Measurements from ENCODE around the gene MOB3B.

DNA sequence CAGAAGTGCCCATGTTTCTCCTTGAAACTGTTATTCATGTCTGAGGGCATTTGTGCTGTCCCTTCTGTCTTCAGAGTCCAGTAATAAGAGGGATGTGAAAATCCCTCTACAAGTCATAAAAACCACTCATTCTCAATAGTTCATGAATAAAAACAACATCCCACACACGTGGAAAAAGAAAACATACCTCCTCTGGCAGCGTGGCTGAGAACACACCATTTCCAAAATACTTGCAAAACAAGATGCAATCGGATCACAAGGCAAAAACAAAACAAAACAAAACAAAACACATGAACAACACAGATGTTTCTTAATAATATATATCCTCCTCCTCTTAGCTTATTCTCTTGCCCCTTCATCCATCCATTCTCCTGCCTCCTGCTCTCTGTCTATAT lies 161.7 kb downstream of the MOB3B start:
- TF ChIP-seq, protein P1, sequence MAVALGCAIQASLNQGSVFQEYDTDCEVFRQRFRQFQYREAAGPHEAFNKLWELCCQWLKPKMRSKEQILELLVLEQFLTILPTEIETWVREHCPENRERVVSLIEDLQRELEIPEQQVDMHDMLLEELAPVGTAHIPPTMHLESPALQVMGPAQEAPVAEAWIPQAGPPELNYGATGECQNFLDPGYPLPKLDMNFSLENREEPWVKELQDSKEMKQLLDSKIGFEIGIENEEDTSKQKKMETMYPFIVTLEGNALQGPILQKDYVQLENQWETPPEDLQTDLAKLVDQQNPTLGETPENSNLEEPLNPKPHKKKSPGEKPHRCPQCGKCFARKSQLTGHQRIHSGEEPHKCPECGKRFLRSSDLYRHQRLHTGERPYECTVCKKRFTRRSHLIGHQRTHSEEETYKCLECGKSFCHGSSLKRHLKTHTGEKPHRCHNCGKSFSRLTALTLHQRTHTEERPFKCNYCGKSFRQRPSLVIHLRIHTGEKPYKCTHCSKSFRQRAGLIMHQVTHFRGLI (tag by site-specific recombination; IDR thresholded peaks at IDR 0.05): no peak
- TF ChIP-seq, protein P2, sequence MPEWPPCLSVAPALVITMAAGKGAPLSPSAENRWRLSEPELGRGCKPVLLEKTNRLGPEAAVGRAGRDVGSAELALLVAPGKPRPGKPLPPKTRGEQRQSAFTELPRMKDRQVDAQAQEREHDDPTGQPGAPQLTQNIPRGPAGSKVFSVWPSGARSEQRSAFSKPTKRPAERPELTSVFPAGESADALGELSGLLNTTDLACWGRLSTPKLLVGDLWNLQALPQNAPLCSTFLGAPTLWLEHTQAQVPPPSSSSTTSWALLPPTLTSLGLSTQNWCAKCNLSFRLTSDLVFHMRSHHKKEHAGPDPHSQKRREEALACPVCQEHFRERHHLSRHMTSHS (tag by site-specific recombination; IDR thresholded peaks at IDR 0.05): no peak
- TF ChIP-seq, protein P3, sequence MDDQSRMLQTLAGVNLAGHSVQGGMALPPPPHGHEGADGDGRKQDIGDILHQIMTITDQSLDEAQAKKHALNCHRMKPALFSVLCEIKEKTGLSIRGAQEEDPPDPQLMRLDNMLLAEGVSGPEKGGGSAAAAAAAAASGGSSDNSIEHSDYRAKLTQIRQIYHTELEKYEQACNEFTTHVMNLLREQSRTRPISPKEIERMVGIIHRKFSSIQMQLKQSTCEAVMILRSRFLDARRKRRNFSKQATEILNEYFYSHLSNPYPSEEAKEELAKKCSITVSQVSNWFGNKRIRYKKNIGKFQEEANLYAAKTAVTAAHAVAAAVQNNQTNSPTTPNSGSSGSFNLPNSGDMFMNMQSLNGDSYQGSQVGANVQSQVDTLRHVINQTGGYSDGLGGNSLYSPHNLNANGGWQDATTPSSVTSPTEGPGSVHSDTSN (CRISPR knock-in tag; IDR thresholded peaks at IDR 0.05): no peak
- TF ChIP-seq ZNF701 (tag by site-specific recombination; IDR thresholded peaks at IDR 0.05) (no peak), ZNF266 (tag by site-specific recombination; IDR thresholded peaks at IDR 0.05; ENCODE audit: low read depth) (no peak), TCF7L2 (IDR thresholded peaks at IDR 0.05; ENCODE audit: borderline replicate concordance, low read depth, low read length) (no peak)
- TF ChIP-seq, protein P4, sequence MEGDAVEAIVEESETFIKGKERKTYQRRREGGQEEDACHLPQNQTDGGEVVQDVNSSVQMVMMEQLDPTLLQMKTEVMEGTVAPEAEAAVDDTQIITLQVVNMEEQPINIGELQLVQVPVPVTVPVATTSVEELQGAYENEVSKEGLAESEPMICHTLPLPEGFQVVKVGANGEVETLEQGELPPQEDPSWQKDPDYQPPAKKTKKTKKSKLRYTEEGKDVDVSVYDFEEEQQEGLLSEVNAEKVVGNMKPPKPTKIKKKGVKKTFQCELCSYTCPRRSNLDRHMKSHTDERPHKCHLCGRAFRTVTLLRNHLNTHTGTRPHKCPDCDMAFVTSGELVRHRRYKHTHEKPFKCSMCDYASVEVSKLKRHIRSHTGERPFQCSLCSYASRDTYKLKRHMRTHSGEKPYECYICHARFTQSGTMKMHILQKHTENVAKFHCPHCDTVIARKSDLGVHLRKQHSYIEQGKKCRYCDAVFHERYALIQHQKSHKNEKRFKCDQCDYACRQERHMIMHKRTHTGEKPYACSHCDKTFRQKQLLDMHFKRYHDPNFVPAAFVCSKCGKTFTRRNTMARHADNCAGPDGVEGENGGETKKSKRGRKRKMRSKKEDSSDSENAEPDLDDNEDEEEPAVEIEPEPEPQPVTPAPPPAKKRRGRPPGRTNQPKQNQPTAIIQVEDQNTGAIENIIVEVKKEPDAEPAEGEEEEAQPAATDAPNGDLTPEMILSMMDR (tag by site-specific recombination; IDR thresholded peaks at IDR 0.05): no peak
- TF ChIP-seq, protein P5, sequence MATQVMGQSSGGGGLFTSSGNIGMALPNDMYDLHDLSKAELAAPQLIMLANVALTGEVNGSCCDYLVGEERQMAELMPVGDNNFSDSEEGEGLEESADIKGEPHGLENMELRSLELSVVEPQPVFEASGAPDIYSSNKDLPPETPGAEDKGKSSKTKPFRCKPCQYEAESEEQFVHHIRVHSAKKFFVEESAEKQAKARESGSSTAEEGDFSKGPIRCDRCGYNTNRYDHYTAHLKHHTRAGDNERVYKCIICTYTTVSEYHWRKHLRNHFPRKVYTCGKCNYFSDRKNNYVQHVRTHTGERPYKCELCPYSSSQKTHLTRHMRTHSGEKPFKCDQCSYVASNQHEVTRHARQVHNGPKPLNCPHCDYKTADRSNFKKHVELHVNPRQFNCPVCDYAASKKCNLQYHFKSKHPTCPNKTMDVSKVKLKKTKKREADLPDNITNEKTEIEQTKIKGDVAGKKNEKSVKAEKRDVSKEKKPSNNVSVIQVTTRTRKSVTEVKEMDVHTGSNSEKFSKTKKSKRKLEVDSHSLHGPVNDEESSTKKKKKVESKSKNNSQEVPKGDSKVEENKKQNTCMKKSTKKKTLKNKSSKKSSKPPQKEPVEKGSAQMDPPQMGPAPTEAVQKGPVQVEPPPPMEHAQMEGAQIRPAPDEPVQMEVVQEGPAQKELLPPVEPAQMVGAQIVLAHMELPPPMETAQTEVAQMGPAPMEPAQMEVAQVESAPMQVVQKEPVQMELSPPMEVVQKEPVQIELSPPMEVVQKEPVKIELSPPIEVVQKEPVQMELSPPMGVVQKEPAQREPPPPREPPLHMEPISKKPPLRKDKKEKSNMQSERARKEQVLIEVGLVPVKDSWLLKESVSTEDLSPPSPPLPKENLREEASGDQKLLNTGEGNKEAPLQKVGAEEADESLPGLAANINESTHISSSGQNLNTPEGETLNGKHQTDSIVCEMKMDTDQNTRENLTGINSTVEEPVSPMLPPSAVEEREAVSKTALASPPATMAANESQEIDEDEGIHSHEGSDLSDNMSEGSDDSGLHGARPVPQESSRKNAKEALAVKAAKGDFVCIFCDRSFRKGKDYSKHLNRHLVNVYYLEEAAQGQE (tag by site-specific recombination; IDR thresholded peaks at IDR 0.05): no peak

Data from HEK293 (cell line).